Natural killer cell treated with Interleukin-12 subunit alpha and Interleukin-12 subunit beta and Interleukin-15 and Interleukin-18, amount 100 ng/mL, for 72 hours (primary cell): Measurements from ENCODE around the gene CLEC17A. TPM values are rescaled to one million over a fixed set of nuclear protein-coding genes. Genes with fewer than 3 reads are reported as not detected.
"Not testable (repeated sequence)": the region's sequence is repeated elsewhere in the genome, so short reads cannot be mapped to it uniquely, and the experiment has no call there.

ENCODE experiments used
- ATAC-seq, 2 donors: fragments of 150-1000 bp; cut with Tn5 transposase in 1 of 2; sonication (Bioruptor Pico), chemical (Tn5 transposase) in 1 of 2; 2 replicates each; pipeline ENCODE4 v1.10.0; 2021
- DNase-seq: peaks from one replicate; pipeline ENCODE4 v3.0.0; 2022; ENCODE audit warnings: low spot score
- H3K27ac Mint-ChIP-seq, 2 donors: 1 replicate in 1 of 2; 2 replicates in 1 of 2; pipeline ENCODE4 v1.8.0; 2022; ENCODE audit warnings: mixed read lengths in 2 of 2, mild to moderate bottlenecking in 1 of 2, moderate library complexity in 1 of 2
- H3K27me3 Mint-ChIP-seq, 2 donors: 1 replicate in 1 of 2; 2 replicates in 1 of 2; pipeline ENCODE4 v1.8.0; 2022; ENCODE audit warnings: mixed read lengths in 2 of 2
- H3K36me3 Mint-ChIP-seq: one replicate; pipeline ENCODE4 v1.8.0; 2022; ENCODE audit warnings: mixed read lengths
- H3K4me1 Mint-ChIP-seq, 2 donors: 1 replicate in 1 of 2; 2 replicates in 1 of 2; pipeline ENCODE4 v1.8.0; 2022; ENCODE audit warnings: low read depth in 2 of 2, mixed read lengths in 2 of 2, mild to moderate bottlenecking in 1 of 2
- H3K4me3 Mint-ChIP-seq: one replicate; pipeline ENCODE4 v1.8.0; 2022; ENCODE audit warnings: mixed read lengths
- H3K9me3 Mint-ChIP-seq: 2 replicates; pipeline ENCODE4 v1.8.0; 2022; ENCODE audit warnings: mixed read lengths
- total RNA-seq, 2 donors: library from RNA; stranded (reverse); gene quantifications; one replicate each; pipeline ENCODE4 v1.2.3, GENCODE V29; 2022

Gene CLEC17A, protein sequence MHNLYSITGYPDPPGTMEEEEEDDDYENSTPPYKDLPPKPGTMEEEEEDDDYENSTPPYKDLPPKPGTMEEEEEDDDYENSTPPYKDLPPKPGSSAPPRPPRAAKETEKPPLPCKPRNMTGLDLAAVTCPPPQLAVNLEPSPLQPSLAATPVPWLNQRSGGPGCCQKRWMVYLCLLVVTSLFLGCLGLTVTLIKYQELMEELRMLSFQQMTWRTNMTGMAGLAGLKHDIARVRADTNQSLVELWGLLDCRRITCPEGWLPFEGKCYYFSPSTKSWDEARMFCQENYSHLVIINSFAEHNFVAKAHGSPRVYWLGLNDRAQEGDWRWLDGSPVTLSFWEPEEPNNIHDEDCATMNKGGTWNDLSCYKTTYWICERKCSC
- total RNA-seq, result under 1 TPM in 1 of 2 donors, not detected in 1; 0.28 TPM

DNA sequence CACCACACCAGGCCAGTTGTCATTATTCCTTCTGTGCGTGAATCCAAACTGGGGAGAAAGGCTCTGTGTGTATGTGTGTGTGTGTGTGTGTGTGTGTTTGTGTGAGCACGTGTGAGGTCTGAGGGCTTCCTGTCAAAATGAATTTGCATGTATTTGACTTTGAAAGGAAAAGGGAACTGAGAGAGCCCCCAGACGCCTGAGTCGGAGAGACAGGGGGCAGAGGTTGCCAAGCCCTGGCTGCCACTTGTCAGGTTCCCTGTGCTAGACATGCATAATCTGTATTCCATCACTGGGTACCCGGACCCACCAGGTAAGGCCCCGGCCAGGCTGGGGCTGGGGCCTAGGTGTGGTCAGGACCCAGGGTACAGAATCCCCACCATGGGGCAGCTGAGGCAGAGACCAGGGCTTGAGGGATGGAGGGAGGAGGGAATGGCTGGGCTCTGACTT lies at the start of gene CLEC17A:
TSS of gene CLEC17A (plus strand) at position 191 of the 447 bp plus-strand sequence. CDS start at position 268, 77 bp downstream.
- ATAC-seq, result no peak
- no peaks in the 10 kb centered on the region for H3K4me1 Mint-ChIP-seq
- H3K9me3 Mint-ChIP-seq, result no peaks in the 10 kb centered on the region
- H3K27ac Mint-ChIP-seq, result no peak within 1 kb of the TSS
- DNase-seq, result no peak
- H3K36me3 Mint-ChIP-seq, result no peaks in the 10 kb centered on the region
- H3K4me3 Mint-ChIP-seq, result no peak within 1 kb of the TSS
- H3K27me3 Mint-ChIP-seq, result peaks cover 0 to 5% of the 10 kb centered on the region in 2 donors

DNA sequence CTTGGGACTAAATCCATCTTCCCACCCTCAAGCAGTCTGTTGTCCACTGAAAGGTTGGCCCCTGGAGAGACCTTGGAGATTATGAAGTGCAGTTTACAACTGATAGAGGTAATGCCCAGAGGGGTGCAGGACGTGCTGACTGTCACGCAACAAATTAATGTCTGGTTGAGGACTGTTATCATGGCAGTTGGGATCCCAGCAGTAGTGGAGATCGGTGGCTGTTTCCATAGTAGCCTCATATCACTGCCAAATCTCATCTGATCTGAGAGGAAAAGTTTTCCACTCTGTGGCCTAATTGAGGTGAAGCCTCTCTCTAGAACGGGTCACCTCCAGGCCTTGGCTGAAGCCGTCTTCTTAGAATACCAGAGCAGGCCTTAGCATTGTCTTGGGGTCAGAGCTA lies 49.4 kb upstream of the CLEC17A start:
- ATAC-seq, result no peak
- H3K27ac Mint-ChIP-seq, result no peak overlapping the region
- H3K9me3 Mint-ChIP-seq, result no peaks in the 10 kb centered on the region
- DNase-seq, result no peak
- H3K4me3 Mint-ChIP-seq, result no peak overlapping the region
- H3K36me3 Mint-ChIP-seq, result no peaks in the 10 kb centered on the region
- no peaks in the 10 kb centered on the region for H3K27me3 Mint-ChIP-seq
- peaks cover 8 to 19% of the 10 kb centered on the region in 2 donors for H3K4me1 Mint-ChIP-seq

DNA sequence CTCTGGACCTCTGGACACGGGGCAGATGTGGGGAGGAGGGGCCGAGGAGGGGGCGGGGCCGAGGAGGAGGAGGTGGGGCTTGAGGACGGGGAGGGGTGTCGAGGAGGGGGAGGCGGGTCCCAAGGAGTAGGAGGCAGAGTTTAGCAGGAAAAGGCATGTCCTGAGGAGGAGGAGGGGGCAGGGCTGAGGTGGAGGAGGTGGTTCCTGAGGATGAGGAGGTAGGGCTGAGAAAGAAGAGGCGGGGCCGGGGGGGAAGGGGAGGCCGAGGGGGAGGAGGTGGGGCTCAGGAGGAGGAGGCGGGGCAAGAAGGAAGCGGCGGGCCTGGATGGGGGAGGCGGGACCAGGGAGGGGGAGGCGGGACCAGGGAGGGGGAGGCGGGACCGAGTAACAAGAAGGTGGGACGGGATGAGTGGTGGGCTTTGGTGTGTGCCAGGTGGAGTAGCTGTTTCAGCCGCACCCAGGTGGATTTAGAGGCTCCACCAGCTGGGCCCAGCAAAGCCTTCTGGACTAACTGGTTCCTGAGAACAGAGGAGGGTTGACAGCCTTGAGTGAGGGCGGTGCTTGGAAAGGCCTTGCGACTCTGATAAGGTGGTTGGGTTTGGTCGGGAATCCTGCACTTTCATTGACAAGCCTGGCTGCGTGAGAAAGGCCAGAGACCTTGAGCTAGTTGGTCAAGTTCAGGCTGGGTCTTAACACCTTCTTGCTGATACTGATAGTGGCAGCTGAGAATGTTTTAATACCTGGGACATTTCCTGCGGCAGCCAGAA lies 45.8 kb upstream of the CLEC17A start:
- Mint-ChIP-seq H3K4me1 (peaks cover 0 to 18% of the 10 kb centered on the region in 2 donors), H3K27ac (no peak overlapping the region), H3K27me3 (no peaks in the 10 kb centered on the region), H3K9me3 (no peaks in the 10 kb centered on the region), H3K36me3 (no peaks in the 10 kb centered on the region), H3K4me3 (no peak overlapping the region)
- DNase-seq (no peak), ATAC-seq (peak; percentile 61 to 82)

DNA sequence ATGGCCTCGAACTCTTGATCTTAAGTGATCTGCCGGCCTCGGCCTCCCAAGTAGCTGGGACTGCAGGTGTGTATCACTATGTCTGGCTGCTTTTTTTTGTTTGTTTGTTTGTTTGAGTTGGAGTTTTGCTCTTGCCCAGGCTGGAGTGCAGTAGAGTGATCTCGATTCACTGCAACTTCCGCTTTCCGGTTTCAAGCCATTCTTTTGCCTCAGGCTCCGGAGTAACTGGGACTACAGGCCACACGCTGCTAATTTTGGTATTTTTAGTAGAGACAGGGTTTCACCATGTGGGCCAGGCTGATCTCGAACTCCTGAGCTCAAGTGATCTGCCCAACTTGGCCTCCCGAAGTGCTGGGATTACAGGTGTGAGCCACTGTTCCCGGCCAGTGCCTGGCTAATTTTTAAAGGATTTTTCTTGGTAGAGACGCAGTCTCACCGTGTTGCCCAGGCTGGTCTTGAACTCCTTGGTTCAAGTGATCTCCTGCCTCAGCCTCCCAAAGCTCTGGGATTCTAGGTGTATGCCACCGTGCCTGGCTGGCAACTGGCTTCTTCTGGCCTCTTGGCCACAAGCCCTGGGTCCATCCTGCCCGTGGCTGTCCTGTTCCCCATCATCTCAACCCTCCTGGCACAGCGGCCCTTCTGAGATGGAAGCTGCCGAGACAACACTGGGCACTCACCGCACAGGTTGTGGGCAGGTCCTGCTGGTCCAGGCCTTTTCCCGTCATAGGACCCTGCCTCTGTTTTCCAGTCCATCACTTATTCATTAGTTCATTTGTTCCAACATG lies 42.0 kb upstream of the CLEC17A start:
- no peak for DNase-seq
- no peak for ATAC-seq
- Mint-ChIP-seq H3K4me3 (no peak overlapping the region), H3K9me3 (no peaks in the 10 kb centered on the region), H3K36me3 (no peaks in the 10 kb centered on the region), H3K4me1 (peaks cover 0 to 21% of the 10 kb centered on the region in 2 donors), H3K27ac (peak overlapping the region in 1 of 2 donors; percentile 50), H3K27me3 (no peaks in the 10 kb centered on the region)

DNA sequence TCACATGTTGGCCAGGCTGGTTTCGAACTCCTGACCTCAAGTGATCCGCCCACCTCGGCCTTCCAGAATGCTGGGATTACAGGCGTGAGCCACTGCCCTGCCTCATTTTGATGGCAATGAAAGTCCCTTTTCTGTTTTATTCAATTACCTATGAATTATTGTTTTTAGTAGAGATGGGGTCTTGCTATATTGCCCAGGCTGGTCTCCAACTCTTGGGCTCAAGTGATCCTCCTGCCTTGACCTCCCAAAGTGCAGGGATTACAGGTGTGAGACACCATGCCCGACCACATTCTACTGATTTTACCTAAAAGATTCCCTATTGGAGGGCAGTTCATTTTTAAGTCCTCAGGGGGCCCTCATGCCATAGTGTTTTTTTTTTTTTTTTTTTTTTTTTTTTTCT lies 40.9 kb upstream of the CLEC17A start:
- ATAC-seq, H3K27ac Mint-ChIP-seq, H3K4me3 Mint-ChIP-seq, H3K27me3 Mint-ChIP-seq, H3K9me3 Mint-ChIP-seq, H3K36me3 Mint-ChIP-seq, DNase-seq: not testable (repeated sequence)
- H3K4me1 Mint-ChIP-seq, result peaks cover 0 to 18% of the 10 kb centered on the region in 2 donors

DNA sequence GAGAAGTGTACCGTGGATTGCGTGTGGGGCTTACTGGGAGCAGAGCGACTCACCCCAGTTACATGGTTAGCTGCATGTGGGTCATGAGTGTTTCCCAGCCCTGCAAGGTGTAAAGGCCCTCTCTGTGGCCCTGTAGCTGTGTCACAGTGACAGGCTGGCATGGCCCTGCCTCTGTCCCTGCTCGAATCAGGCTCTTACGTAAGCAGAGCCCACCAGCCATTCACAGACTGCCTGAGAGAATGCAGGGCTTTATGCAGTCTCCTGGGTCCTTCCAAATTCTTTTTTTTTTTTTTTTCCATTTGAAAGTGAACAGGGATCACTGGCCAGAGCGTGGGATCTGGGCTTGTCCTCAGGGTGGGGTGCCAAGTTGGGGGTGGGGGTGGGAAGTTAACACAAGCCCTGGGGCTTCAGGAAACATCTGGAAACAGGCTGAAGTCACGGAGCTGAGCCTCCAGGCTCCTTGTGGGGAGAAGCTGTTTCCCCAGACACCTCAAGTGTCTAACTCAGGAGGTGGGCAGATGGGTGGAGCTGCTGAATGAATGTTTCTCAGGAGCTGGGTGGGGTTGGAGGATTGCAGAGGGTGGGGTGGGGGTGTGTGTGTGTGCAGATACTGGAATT lies 40.1 kb upstream of the CLEC17A start:
- H3K27ac Mint-ChIP-seq, result no peak overlapping the region
- DNase-seq, result no peak
- peaks cover 0 to 14% of the 10 kb centered on the region in 2 donors for H3K4me1 Mint-ChIP-seq
- no peaks in the 10 kb centered on the region for H3K27me3 Mint-ChIP-seq
- H3K4me3 Mint-ChIP-seq, result no peak overlapping the region
- no peak for ATAC-seq
- no peaks in the 10 kb centered on the region for H3K36me3 Mint-ChIP-seq
- no peaks in the 10 kb centered on the region for H3K9me3 Mint-ChIP-seq

DNA sequence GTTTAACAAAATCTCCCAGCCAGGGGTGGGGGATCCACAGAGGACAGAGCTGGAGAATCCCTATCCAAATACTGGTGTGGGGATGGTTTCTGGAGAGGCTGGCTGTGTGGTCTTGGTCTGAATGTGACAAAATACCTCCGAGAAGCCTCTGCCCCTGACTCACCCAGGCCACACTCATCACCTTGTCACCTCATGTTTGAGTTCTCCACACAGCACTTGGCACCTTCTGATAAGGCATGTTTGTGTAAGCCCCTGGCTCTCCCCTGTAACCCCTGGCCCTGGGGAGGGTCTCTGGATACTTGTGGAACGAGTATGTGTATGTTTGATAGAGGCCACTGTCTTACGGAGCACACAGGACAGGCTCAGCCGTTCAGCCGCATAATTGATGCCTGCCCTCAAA lies 38.8 kb upstream of the CLEC17A start:
- no peaks in the 10 kb centered on the region for H3K36me3 Mint-ChIP-seq
- no peak for ATAC-seq
- H3K4me1 Mint-ChIP-seq, result peaks cover 0 to 12% of the 10 kb centered on the region in 2 donors
- no peaks in the 10 kb centered on the region for H3K9me3 Mint-ChIP-seq
- no peak overlapping the region for H3K4me3 Mint-ChIP-seq
- no peaks in the 10 kb centered on the region for H3K27me3 Mint-ChIP-seq
- no peak for DNase-seq
- no peak overlapping the region for H3K27ac Mint-ChIP-seq

DNA sequence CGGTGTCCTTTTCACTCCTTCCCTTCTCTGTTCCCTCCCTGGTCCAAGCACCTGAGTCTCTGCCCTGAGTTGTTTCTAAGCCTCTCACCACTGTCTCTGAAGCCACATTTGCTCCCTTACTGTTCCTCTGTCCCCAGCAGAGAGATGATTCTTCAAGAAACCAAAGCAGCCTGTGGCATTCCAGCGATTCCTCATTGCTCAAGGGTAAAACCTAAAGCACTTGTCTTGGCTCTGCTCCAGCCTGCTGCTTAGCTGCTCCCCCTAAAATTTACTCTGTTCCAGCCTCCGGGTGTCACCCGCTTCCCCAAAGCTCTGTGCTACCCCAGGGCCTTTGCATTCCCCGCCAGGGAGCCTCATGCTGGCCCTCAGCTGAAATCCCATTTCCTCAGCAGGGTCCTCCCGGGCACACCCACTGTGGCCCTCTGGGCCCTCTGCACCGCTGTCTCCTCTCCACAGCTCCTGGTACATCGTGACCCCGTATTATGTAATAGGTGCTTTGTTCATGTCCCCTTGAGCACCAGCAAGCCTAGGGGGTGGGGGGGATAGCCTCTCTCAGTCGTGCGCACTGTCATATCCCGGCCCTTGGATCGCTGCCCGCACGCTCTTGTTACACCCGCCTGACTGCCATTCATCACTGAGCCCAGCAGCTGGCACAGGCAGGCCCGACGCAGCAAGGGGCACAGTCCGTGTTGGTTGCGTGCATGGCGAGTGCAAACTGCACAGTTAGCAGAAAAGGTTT lies 37.7 kb upstream of the CLEC17A start:
- no peak overlapping the region for H3K27ac Mint-ChIP-seq
- H3K4me1 Mint-ChIP-seq, result peaks cover 5 to 7% of the 10 kb centered on the region in 2 donors
- H3K4me3 Mint-ChIP-seq, result no peak overlapping the region
- H3K9me3 Mint-ChIP-seq, result no peaks in the 10 kb centered on the region
- H3K27me3 Mint-ChIP-seq, result no peaks in the 10 kb centered on the region
- H3K36me3 Mint-ChIP-seq, result no peaks in the 10 kb centered on the region
- DNase-seq (no peak), ATAC-seq (no peak)

DNA sequence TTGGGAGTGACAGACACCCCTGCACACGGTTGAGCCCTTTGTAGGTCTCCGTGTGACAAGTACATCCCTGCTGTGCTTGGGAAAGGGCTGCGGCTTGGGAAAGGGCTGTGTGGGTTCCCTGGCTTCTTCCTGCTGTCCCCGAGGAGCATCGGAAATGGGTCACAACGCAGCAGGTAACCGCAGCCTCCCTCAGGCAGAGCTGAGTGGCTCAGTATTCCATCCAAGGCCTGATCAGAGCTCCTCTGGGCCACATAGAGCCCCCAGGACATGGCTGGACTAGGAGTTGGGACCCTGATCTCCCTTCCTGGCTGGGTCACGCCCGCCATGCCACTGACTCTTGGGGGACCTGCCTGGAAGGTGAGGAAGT lies 37.2 kb upstream of the CLEC17A start:
- no peaks in the 10 kb centered on the region for H3K27me3 Mint-ChIP-seq
- DNase-seq, result no peak
- H3K4me1 Mint-ChIP-seq, result peaks cover 5 to 7% of the 10 kb centered on the region in 2 donors
- no peak for ATAC-seq
- no peaks in the 10 kb centered on the region for H3K36me3 Mint-ChIP-seq
- no peak overlapping the region for H3K4me3 Mint-ChIP-seq
- H3K9me3 Mint-ChIP-seq, result no peaks in the 10 kb centered on the region
- no peak overlapping the region for H3K27ac Mint-ChIP-seq

DNA sequence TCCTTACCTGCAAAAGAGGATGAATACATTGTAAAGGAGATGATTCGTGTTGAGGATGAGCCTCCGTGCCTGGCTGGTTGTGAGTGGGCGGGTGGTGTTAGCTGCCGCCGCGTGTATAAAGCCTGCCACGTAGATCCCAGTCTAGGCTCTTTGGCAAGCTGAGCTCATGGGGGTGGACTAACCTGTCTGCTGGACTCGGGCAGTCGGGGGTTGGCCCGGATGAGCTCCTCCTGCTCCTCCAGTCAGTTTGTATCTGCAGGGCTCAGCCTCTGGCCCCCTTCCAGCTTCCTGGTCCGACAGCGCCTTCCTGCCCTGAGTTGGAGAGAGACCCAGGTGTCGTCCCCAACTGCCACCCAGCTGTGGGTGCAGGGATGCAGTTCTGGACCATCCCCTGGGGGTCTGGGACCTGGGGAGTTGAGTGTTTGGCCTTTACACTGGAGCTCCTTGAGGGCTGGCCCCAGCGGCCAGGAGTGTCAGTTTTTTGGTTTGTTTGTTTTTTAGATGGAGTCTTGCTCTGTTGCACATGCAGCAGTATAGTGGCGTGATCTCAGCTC lies 32.6 kb upstream of the CLEC17A start:
- Mint-ChIP-seq H3K27ac (peak overlapping the region; percentile 49 to 91), H3K9me3 (no peaks in the 10 kb centered on the region), H3K27me3 (no peaks in the 10 kb centered on the region), H3K36me3 (no peaks in the 10 kb centered on the region), H3K4me3 (no peak overlapping the region), H3K4me1 (peaks cover 21 to 23% of the 10 kb centered on the region in 2 donors)
- ATAC-seq (no peak), DNase-seq (no peak)

DNA sequence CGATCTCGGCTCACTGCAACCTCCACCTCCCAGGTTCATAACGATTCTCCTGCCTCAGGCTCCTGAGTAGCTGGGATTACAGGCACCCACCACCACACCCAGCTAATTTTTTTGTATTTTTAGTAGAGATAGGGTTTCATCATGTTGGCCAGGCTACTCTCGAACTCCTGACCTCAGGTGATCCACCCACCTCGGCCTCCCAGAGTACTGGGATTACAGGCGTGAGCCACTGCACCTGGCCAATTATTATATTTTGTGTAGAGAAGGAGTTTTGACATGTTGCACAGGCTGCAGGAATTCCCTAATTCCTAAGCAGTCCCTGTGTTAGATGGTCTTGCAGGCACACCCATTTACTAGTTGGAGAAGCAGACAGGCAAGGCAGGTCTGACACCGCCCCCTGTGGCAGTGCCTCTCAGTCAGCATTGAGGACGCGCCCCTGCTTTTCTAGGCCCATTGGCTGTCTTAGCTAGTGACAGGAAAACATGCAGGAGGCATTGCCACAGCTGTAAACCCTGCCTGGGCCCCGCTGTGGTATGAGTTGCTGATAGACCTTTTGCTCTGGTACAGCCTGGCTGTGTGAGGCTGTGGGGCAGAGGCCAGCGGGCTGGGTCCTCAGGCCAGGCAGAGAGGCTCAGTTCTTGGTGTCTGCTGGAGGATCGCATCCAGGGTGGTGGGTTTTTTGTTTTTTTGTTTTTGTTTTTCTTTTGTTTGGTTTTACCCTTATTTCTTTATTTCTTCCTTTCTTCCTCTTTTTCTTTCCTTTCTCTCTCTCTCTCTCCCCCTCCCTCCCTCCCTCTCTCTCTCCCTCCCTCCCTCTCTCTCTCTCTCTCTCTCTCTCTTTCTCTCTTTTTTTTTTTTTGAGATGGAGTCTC lies 31.5 kb upstream of the CLEC17A start:
- Mint-ChIP-seq H3K4me3 (peak overlapping the region; percentile 25), H3K4me1 (peaks cover 28 to 31% of the 10 kb centered on the region in 2 donors), H3K27ac (peak overlapping the region; percentile 49 to 91)
- peak; percentile 76 for DNase-seq
- H3K9me3 Mint-ChIP-seq, H3K36me3 Mint-ChIP-seq, H3K27me3 Mint-ChIP-seq: not testable (repeated sequence)
- peak; percentile 85 to 88 for ATAC-seq

DNA sequence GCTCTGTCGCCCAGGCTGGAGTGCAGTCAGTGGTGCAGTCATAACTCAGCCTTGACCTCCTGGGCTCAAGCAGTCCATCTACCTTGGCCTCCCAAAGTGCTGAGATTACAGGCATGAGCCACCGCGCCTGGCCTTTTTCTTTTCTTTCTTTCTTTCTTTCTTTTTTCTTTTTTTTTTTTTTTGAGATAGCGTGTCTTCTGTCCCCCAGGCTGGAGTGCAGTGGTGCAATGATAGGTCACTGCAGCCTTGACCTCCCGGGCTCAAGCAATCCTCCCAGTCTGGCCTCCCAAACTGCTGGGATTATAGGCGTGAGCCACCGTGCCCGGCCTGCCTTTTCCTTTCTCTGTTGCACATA lies 30.9 kb upstream of the CLEC17A start:
- peak overlapping the region; percentile 49 to 91 for H3K27ac Mint-ChIP-seq
- not testable (repeated sequence) for H3K9me3 Mint-ChIP-seq, H3K36me3 Mint-ChIP-seq, H3K27me3 Mint-ChIP-seq, DNase-seq, ATAC-seq
- H3K4me1 Mint-ChIP-seq, result peaks cover 34 to 37% of the 10 kb centered on the region in 2 donors
- peak overlapping the region; percentile 25 for H3K4me3 Mint-ChIP-seq
